ENCODE measurements around the gene CPNE2.

CPNE2 gene

DNA sequence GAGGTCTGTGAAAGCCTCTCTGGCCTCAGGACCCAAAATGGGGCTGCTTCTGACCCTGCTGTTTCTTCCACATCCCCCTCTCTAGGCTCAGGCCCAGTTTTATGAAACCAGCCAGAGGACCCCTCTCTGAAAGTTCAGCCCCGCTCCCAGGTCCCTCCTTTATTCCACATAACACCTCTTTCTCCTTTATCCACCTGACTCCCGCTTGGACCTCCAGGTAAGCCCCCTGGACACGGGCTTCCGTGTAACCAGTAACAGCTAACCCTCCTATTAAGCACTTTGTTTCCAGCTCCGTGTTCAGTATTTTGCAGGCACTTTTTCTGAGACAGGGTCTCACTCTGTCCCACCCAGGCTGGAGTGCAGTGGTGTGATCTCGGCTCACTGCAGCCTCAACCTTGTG, 56.1 kb downstream of the CPNE2 start:
- TF ChIP-seq FOXP2 (optimal IDR thresholded peaks at IDR 0.05; ENCODE audit: borderline replicate concordance, extremely low read depth, extremely low read length, insufficient read depth) (no peak), REST (IDR thresholded peaks at IDR 0.05; ENCODE audit: insufficient read depth in 1 of 2, low read depth in 2 of 2, low read length in 2 of 2) (no peak), TAF1 (IDR thresholded peaks at IDR 0.05; ENCODE audit: borderline replicate concordance, insufficient read depth, low read length) (no peak), SIN3A (IDR thresholded peaks at IDR 0.05; ENCODE audit: borderline replicate concordance, insufficient read depth, low read length) (no peak), POLR2AphosphoS5 (IDR thresholded peaks at IDR 0.05; ENCODE audit: low read depth, low read length) (no peak)

DNA sequence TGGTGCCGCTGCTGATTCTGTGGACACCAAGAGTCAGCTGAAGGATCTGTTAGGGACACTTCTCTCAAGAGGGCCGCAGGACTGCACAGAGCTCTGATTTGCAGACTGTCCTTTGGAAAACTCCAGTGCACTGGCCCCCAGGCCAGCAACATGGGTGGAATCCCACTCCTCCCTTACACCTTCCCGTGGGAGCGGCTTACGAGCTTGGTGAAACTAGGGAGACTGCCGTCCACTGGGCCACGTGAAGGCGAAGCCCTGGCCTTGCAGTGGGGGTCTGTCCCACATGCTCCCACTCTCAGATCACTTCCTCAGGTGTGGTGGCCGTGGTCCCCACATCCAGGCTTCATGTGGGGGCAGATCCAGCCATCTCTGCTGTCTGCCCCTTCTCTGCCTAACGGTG, 57.0 kb downstream of the CPNE2 start:
- no peak for TF ChIP-seq FOXP2 (optimal IDR thresholded peaks at IDR 0.05; ENCODE audit: borderline replicate concordance, extremely low read depth, extremely low read length, insufficient read depth)

GRCh38 chr16:57150682-57151330, 58.4 kb downstream of the CPNE2 start:
- no peak for TF ChIP-seq TAF1 (IDR thresholded peaks at IDR 0.05; ENCODE audit: borderline replicate concordance, insufficient read depth, low read length)
- no peak for TF ChIP-seq FOXP2 (optimal IDR thresholded peaks at IDR 0.05; ENCODE audit: borderline replicate concordance, extremely low read depth, extremely low read length, insufficient read depth)

GRCh38 chr16:57151369-57151768, 59.0 kb downstream of the CPNE2 start:
- TF ChIP-seq REST (IDR thresholded peaks at IDR 0.05; ENCODE audit: insufficient read depth in 1 of 2, low read depth in 2 of 2, low read length in 2 of 2) (no peak), SIN3A (IDR thresholded peaks at IDR 0.05; ENCODE audit: borderline replicate concordance, insufficient read depth, low read length) (no peak), POLR2AphosphoS5 (IDR thresholded peaks at IDR 0.05; ENCODE audit: low read depth, low read length) (no peak), TAF1 (IDR thresholded peaks at IDR 0.05; ENCODE audit: borderline replicate concordance, insufficient read depth, low read length) (no peak), FOXP2 (optimal IDR thresholded peaks at IDR 0.05; ENCODE audit: borderline replicate concordance, extremely low read depth, extremely low read length, insufficient read depth) (no peak)

- TF ChIP-seq SIN3A (IDR thresholded peaks at IDR 0.05; ENCODE audit: borderline replicate concordance, insufficient read depth, low read length) (no peak), FOXP2 (optimal IDR thresholded peaks at IDR 0.05; ENCODE audit: borderline replicate concordance, extremely low read depth, extremely low read length, insufficient read depth) (no peak), TAF1 (IDR thresholded peaks at IDR 0.05; ENCODE audit: borderline replicate concordance, insufficient read depth, low read length) (no peak), REST (IDR thresholded peaks at IDR 0.05; ENCODE audit: insufficient read depth in 1 of 2, low read depth in 2 of 2, low read length in 2 of 2) (no peak), POLR2AphosphoS5 (IDR thresholded peaks at IDR 0.05; ENCODE audit: low read depth, low read length) (no peak)
Observed at GRCh38 chr16:57152096-57153093, 60.0 kb downstream of the CPNE2 start.

DNA sequence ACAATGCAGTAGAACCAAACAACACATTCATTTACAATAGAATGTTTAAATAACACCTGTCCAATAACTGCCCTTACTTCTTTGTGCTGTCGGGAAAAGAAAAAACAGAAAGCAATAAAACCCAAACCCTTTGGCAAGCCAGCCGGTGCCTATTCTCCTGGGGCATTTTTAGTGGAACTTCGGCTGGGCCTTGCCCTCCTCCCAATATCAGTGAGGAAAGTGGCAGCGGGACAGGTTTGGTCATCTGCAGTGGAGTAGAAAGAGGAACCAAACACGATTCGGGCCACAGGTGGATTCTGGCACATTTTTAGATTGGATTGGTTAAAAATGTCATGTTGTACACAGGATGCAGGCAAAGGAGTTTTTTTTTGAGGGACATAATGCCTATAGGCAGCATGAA, 61.5 kb downstream of the CPNE2 start:
- TF ChIP-seq REST (IDR thresholded peaks at IDR 0.05; ENCODE audit: insufficient read depth in 1 of 2, low read depth in 2 of 2, low read length in 2 of 2): no peak
- no peak for TF ChIP-seq POLR2AphosphoS5 (IDR thresholded peaks at IDR 0.05; ENCODE audit: low read depth, low read length)
- no peak for TF ChIP-seq SIN3A (IDR thresholded peaks at IDR 0.05; ENCODE audit: borderline replicate concordance, insufficient read depth, low read length)
- no peak for TF ChIP-seq TAF1 (IDR thresholded peaks at IDR 0.05; ENCODE audit: borderline replicate concordance, insufficient read depth, low read length)
- no peak for TF ChIP-seq FOXP2 (optimal IDR thresholded peaks at IDR 0.05; ENCODE audit: borderline replicate concordance, extremely low read depth, extremely low read length, insufficient read depth)

All from PFSK-1 (cell line).